Fibroblast of skin of left biceps (primary cell): ENCODE data around the gene COMTD1.
"Not testable (repeated sequence)": the region's sequence is repeated elsewhere in the genome, so short reads cannot be mapped to it uniquely, and the experiment has no call there.

ENCODE experiments used
- DNase-seq, 2 experiments: peaks; one replicate each; pipeline ENCODE4 v3.0.0-alpha.2; 2013; ENCODE audit warnings: low read depth in 2 of 2

COMTD1 gene

GRCh38 chr10:75223507-75223906, 12.2 kb downstream of the COMTD1 start:
- no peak for DNase-seq

GRCh38 chr10:75221492-75221891, 14.3 kb downstream of the COMTD1 start:
- DNase-seq = not testable (repeated sequence)

- DNase-seq = no peak
Observed at GRCh38 chr10:75220274-75220673, 15.5 kb downstream of the COMTD1 start.

GRCh38 chr10:75212343-75212742, 23.4 kb downstream of the COMTD1 start:
- DNase-seq = no peak

GRCh38 chr10:75211007-75211691, 24.6 kb downstream of the COMTD1 start:
- DNase-seq = no peak

- DNase-seq = peak; percentile 70 to 78
Observed at GRCh38 chr10:75210282-75211006, 25.3 kb downstream of the COMTD1 start, which contains the start of gene VDAC2. VDAC2 (plus strand) TSS chr10:75210796; CDS start chr10:75211159, 363 bp downstream.

- peak; percentile 52 to 56 for DNase-seq
Observed at GRCh38 chr10:75209921-75210281, 25.9 kb downstream of the COMTD1 start.

- no peak for DNase-seq
Observed at GRCh38 chr10:75209086-75209920, 26.5 kb downstream of the COMTD1 start.

GRCh38 chr10:75208181-75208580, 27.6 kb downstream of the COMTD1 start:
- no peak for DNase-seq

- DNase-seq = no peak
Observed at GRCh38 chr10:75207857-75208144, 28.0 kb downstream of the COMTD1 start.

- DNase-seq = no peak
Observed at GRCh38 chr10:75207079-75207856, 28.5 kb downstream of the COMTD1 start.

GRCh38 chr10:75206638-75207037, 29.1 kb downstream of the COMTD1 start:
- DNase-seq = not testable (repeated sequence)

- no peak for DNase-seq
Observed at GRCh38 chr10:75205908-75206307, 29.8 kb downstream of the COMTD1 start.

- no peak for DNase-seq
Observed at GRCh38 chr10:75203724-75204123, 32.0 kb downstream of the COMTD1 start.

GRCh38 chr10:75203046-75203620, 32.6 kb downstream of the COMTD1 start:
- not testable (repeated sequence) for DNase-seq

GRCh38 chr10:75202321-75203045, 33.3 kb downstream of the COMTD1 start:
- DNase-seq = peak in 1 of 2 experiments; percentile 42

- DNase-seq = no peak
Observed at GRCh38 chr10:75201793-75202307, 33.9 kb downstream of the COMTD1 start.

- DNase-seq = not testable (repeated sequence)
Observed at GRCh38 chr10:75199949-75200348, 35.8 kb downstream of the COMTD1 start.

GRCh38 chr10:75197906-75198305, 37.9 kb downstream of the COMTD1 start:
- no peak for DNase-seq

GRCh38 chr10:75197066-75197465, 38.7 kb downstream of the COMTD1 start:
- no peak for DNase-seq
